Measurements from ENCODE around the gene ADGRE3.
"Not testable (repeated sequence)": the region's sequence is repeated elsewhere in the genome, so short reads cannot be mapped to it uniquely, and the experiment has no call there.

The ADGRE3 gene

GRCh38 chr19:14669940-14670339, 4.7 kb downstream of the ADGRE3 start:
- no peak for DNase-seq

- DNase-seq: no peak
Observed at GRCh38 chr19:14661372-14661924, 13.2 kb downstream of the ADGRE3 start.

DNA sequence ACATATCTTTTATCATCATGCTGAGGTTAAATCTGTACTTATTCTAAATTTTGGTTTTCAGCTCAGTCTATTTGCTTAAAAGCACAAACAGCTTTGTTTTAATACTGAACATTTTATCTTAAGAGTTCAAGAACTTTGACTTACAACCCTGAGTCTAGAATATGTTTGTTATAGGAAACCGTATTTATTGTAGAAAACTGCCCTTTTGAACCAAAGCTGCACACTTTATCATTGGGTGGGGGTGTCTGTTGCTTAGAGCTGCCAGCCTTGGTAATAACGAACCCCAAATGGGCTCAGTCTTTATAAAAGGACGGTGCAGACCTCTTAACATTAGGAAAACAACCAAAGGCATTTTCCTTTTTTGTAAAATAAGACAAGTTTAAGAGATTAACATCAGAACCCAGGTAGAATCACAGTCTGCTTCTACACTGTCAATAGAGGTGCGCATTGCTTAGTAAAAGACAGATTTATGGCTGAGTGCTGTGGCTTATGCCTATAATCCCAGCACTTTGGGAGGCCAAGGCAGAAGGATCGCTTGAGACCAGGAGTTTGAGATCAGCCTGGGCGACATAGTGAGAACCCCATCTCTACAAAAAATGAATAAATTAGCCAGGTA, 14.7 kb downstream of the ADGRE3 start:
- no peak for DNase-seq

DNA sequence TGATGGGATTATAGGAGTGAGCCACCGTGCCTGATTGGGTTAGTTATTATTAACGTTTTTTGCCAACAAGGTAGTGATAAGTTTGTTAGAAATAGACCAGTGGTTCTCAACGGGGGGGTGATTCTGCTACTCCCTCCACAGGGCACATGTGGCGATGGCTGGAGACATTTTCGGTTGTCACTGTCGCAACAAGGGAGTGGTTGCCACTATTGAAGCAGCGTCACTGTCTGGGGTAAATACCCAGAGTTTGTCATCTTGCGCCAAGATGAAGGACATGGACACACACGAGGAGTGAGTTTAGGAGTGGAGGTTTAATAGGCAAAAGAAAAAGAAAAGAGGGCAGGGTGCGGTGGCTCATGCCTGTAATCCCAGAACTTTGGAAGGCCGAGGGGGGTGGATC, 18.9 kb downstream of the ADGRE3 start:
- DNase-seq: no peak

- DNase-seq: no peak
Observed at GRCh38 chr19:14654786-14655560, 19.7 kb downstream of the ADGRE3 start.

DNA sequence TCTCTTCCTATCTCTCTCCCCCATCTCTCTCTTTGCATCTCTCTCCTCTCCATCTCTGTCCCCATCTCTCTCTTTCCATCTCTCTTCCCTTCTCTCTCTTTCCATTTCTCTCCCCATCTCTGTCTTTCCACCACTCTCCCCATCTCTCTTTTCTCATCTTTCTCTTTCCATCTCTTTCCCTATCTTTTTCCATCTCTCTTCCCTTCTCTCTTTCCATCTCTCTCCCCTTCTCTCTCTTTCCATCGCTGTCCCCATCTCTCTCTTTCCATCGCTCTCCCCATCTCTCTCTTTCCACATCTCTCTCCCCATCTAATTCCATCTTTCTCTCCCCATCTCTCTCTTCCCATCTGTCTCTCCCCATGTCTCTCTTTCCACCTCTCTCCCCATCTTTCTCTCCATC, 24.5 kb downstream of the ADGRE3 start:
- no peak for DNase-seq

- DNase-seq: no peak
Observed at GRCh38 chr19:14649020-14649419, 25.6 kb downstream of the ADGRE3 start.

- no peak for DNase-seq
Observed at GRCh38 chr19:14648506-14648905, 26.1 kb downstream of the ADGRE3 start.

DNA sequence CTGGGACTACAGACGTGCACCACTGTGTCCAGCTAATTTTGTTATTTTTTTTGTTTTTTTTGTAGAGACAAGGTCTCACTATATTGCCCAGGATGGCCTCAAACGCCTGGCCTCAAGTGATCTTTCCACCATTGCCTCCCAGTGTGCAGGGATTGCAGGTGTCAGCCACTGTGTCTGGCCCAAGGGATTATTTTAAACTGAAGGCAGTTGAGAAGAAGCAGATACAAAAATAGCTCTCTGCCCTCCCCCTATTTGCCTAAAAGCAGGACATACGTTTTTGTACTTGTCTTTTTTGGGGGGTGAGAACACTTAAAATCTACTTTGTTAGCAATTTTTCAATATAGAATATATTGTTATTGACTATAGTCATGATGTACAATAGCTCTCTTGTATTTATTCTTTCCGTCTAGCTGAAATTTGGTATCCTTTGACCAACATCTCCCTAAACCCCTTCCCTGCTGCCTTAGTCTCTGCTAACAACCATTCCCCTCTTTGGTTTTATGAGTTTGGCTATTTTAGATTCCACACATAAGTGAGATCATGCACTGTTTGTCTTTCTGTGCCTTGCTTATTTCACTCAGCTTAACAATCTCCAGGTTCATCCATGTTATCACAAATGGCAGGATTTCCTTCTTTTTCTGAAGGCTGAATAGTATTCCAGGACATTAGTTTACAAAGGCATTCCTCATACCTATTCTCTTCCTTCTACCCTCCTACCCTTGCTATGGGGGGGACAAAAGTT, 34.9 kb downstream of the ADGRE3 start:
- no peak for DNase-seq

- no peak for DNase-seq
Observed at GRCh38 chr19:14632286-14632685, 42.4 kb downstream of the ADGRE3 start.

- DNase-seq: no peak
Observed at GRCh38 chr19:14629557-14629956, 45.1 kb downstream of the ADGRE3 start.

GRCh38 chr19:14624491-14624890, 50.2 kb downstream of the ADGRE3 start:
- not testable (repeated sequence) for DNase-seq

DNA sequence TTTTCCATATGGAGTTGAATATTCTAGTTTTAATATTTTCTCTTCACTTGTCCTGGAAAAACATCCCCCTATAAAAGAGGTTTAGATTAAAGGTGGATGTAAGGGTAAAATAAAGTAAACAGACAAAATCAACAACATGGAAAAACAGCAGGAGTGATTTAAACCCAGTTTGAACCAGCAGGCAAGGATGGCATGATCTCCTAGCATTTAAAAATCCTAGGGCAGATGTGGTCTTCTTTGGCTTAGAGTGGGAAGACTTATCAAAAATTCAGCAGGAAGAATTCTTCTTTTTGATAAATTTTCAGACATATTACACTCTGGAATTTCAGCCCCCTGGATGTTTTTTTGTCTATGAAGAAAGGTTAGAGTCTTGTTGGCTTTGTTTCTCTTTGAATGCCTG, 55.2 kb downstream of the ADGRE3 start:
- no peak for DNase-seq

DNA sequence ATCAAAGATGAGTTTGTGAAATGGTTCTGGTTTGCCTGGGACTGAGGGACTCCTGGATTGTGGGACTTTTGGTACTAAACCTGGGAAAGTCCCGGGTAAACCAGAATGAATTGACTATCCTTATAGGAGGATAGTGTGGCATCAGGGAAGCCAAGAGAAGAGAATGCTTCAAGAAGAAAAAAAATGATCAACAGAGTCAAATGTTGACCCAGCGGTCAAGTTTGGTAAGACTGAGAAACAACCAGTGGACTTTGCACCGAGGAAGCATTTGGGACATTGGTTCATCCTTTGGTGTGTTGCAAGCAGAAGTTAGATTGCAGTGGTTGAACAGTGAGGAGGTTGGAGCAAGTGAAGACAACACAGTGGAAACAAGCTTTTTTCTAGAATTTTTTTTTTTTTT, 58.2 kb downstream of the ADGRE3 start:
- DNase-seq: no peak

GRCh38 chr19:14615623-14616022, 59.0 kb downstream of the ADGRE3 start:
- no peak for DNase-seq

DNA sequence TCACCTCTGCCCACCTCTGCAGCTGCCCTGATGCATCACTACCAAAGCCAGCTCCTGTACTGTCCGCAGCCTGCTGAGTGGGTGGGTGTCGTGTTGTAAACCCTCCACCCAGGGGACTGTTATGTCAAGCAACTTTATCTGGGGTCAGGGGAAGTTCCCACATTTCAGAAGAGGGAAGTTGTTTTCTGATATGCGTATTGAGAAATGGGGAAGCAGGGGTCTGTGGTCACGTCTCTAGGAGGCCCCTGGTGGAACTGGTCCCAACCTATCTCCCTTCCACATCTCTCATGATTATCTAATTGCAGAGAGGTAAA, 60.6 kb downstream of the ADGRE3 start:
- DNase-seq: no peak

- not testable (repeated sequence) for DNase-seq
Observed at GRCh38 chr19:14613399-14614098, 61.1 kb downstream of the ADGRE3 start.

DNA sequence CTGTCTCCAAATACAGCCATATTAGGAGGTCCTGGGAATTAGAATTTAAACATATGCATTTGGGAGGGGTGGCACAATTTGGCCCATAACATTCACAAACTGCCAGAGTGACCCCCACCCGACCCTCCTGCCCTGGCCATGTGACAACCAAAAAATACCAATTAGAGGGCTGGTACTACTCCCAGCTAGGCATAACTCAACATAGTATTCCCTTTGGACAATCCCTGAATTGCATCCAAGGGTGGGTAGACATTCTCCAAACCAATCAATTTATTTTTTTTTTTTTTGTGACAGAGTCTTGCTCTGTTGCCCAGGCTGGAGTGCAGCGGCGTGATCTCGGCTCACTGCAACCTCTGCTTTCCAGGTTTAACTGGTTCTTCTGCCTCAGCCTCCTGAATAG, 62.0 kb downstream of the ADGRE3 start:
- DNase-seq: no peak

GRCh38 chr19:14612242-14612641, 62.4 kb downstream of the ADGRE3 start:
- DNase-seq: not testable (repeated sequence)

DNA sequence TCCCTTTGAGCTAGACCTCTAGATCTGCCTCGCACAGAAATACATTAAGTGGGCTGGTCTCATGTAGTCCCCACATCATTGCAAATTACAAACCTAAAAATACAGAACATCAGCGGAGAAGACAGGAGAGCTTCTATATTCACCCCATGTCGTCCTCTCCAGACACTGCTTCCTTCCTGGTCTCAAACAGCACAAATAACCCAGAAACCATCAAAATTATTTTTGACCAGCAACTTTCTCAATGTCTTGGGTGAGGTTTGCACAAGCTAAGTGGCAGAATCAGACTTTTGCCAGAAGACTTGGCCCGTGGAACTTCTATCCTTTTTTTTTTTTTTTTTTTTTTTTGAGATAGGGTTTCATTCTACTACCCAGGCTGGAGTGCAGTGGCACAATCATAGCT, 63.6 kb downstream of the ADGRE3 start:
- no peak for DNase-seq

DNA sequence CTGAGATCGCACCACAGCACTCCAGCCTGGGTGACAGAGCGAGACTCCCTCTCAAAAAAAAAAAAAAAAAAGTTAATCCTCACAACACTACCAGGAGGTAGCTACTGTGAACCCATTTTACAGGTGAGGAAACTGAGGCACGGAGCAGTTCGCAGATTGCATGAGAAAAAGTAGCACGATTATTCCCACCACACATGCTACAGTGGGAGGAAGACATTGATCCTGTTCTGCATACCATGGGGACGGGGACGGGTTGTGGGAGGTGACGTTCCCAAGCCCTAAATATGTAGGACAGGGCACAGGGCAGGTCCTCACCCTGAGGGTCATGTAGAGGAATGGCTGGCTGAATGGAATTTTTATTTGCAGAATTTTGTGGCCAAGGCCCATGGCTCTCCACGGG, 68.0 kb downstream of the ADGRE3 start:
- no peak for DNase-seq

DNA sequence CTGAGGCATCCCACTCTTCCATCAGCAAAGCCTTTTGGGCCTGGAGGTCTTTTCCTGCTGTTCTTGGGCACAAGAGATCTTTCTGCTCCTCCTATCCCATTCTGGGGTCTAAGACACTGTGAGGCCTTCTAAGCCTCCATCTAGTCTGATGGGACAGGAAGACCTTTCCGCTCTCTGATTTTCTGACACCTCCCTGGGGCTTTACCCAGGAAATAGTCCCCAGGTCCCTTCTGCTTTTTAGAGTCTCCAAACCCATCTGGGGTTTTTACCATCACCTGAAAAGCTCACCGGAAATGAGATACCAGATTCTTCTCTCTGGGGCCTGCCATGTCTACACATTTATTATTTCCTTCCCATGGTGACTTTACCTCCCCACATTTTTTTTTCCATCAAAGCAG, 70.7 kb downstream of the ADGRE3 start:
- no peak for DNase-seq

DNA sequence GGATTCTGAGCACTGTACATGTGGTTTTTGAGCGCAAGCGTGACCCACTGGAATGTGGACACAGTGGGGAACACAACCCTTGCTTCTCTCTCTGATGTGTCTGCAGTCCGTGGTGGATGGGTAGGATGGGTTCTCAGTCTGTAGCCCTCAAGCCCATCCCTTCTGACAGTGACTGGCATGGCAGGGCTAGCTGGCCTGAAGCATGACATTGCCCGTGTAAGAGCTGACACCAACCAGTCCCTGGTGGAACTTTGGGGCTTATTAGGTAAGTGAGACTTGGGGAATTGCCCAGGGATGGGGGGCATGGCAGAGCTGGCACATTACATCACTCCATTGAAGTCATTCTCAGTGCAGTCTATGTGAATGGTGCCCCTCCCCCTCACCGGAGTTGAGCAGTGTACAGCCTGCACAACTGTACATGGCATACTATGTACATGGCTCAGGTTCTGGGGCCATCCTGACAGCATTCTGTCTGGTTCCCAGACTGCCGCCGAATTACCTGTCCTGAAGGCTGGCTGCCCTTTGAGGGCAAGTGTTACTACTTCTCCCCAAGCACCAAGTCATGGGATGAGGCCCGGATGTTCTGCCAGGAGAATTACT, 75.0 kb downstream of the ADGRE3 start:
- no peak for DNase-seq

Measured in effector CD8-positive, alpha-beta T cell (primary cell).